Measurements from ENCODE around the gene PCDHGA9.

- TF ChIP-seq EZH2 (IDR thresholded peaks at IDR 0.05; ENCODE audit: insufficient read depth, poor library complexity, severe bottlenecking) (no peak), EZH2phosphoT487 (IDR thresholded peaks at IDR 0.05; ENCODE audit: insufficient read depth, low read depth) (no peak)
Measured at GRCh38 chr5:141369994-141370848, 32.4 kb upstream of the PCDHGA9 start, which contains the start of gene PCDHGB3.

Measured in GM23248 (cell line).